Spinal cord (tissue), 10 donors: ENCODE results near the gene FAM174C. TPM values are rescaled to one million over a fixed set of nuclear protein-coding genes. Genes with fewer than 3 reads are reported as not detected.

Experiments
- DNase-seq, 6 donors: peaks; one replicate each; pipeline versions ENCODE4 v3.0.0 to v3.0.0-alpha.2; 2013 to 2015; ENCODE audit warnings: low spot score in 6 of 6, low read depth in 4 of 6
- H3K27ac ChIP-seq: one replicate; pipeline ENCODE4 v1.5.1; 2013; ENCODE audit warnings: low read depth, low read length, control low read depth
- H3K27me3 ChIP-seq: one replicate; pipeline ENCODE4 v1.6.1; 2013; ENCODE audit warnings: low read length; ENCODE audit not compliant: control insufficient read depth, insufficient read depth
- H3K36me3 ChIP-seq: one replicate; pipeline ENCODE4 v1.6.1; 2013; ENCODE audit warnings: low read length; ENCODE audit not compliant: control insufficient read depth, insufficient read depth
- H3K4me1 ChIP-seq: one replicate; pipeline ENCODE4 v1.6.1; 2013; ENCODE audit warnings: low read length; ENCODE audit not compliant: control insufficient read depth, insufficient read depth
- H3K4me3 ChIP-seq: one replicate; pipeline ENCODE4 v1.5.1; 2013; ENCODE audit warnings: low read depth, low read length, control low read depth
- H3K9me3 ChIP-seq: one replicate; pipeline ENCODE4 v1.6.1; 2013; ENCODE audit warnings: low read length; ENCODE audit not compliant: control insufficient read depth, insufficient read depth
- WGBS: methylation state at CpG from one replicate; pipeline ENCODE4 v1.1.5; 2013; ENCODE audit warnings: missing lambda C conversion rate; ENCODE audit not compliant: insufficient coverage; 5-methylcytosine and 5-hydroxymethylcytosine counted together
- polyA plus RNA-seq, 2 donors: library from polyadenylated mRNA; unstranded; fragments of 120-200 nt; gene quantifications; one replicate each; pipeline ENCODE4 v1.2.1, GENCODE V29; 2013; ENCODE audit not compliant: insufficient read length in 2 of 2
- total RNA-seq, 2 donors: library from RNA; depleted of rRNA in 1 of 2; stranded (reverse); fragments of 120-200 nt in 1 of 2; fragments of >200 nt in 1 of 2; gene quantifications; one replicate each; pipeline versions ENCODE4 v1.2.3 to v1.2.4, GENCODE V29; 2013 to 2014
- donor health status: healthy.

The FAM174C gene
- total and polyA plus RNA-seq, 4 donors, result 3.7 to 32.9 (median 25.2) TPM

DNA sequence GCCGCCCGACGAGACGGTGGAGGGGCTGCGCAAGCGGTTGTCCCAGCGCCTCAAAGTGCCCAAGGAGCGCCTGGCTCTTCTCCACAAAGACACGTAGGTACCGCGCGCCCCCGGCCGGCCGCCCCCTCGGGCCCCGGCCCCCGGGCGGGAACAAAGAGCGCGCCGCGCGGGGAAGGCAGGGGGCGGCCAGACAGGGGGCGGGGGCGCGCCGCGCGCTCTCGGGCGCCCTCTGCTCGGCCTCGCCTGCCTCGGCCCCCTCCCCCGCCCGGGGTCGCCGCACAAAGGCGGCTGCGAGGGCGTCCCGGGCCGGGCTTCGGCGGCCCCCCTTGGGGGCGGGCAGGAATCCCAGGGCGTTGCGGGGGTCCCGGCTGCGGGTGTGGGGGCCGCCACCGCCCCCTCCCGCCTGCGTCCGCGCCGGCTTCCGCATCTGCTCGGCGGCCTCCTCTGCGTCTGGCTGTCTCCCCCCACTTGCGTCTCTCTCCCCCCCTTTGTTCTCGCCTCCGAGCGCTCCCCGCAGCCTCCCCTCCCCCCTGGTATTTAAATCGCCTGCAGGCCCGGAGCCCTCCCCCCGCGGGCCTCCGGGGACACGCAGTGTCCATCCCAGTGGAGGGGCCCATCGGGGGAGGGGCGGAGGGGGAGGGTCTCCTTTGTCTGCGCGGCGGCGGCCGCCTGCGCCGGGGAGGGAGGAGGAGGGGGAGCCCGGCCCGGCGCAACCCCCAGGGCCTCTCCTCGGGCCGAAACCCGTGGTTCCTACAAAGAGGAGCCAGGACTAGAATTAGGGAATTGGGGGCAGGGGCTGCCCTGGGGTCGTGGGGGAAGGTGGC is 24.7 kb upstream of the FAM174C start:
- H3K9me3 ChIP-seq, result no peaks in the 10 kb centered on the region

GRCh38 chr19:1251330-1252220 is 23.8 kb upstream of the FAM174C start:
- peaks cover 69% of the 10 kb centered on the region for H3K4me1 ChIP-seq
- peaks cover 64% of the 10 kb centered on the region for H3K36me3 ChIP-seq
- H3K27me3 ChIP-seq, result no peaks in the 10 kb centered on the region
- peak in 2 of 6 donors; percentile 77 for DNase-seq
- H3K4me3 ChIP-seq, result peak overlapping the region; percentile 62
- peak overlapping the region; percentile 91 for H3K27ac ChIP-seq
- 3% methylated on average over 29 of the region's 41 CpGs for WGBS
- H3K9me3 ChIP-seq, result no peaks in the 10 kb centered on the region

More for the DNA sequence above, 24.7 kb upstream of the FAM174C start:
- DNase-seq, result peak in 3 of 6 donors; percentile 66 to 93 (median 92)
- H3K4me1 ChIP-seq, result peaks cover 68% of the 10 kb centered on the region
- H3K27me3 ChIP-seq, result no peaks in the 10 kb centered on the region
- H3K4me3 ChIP-seq, result peak overlapping the region; percentile 62
- peak overlapping the region; percentile 91 for H3K27ac ChIP-seq
- peaks cover 63% of the 10 kb centered on the region for H3K36me3 ChIP-seq
- WGBS, result under 1% methylated on average over 79 of the region's 90 CpGs

DNA sequence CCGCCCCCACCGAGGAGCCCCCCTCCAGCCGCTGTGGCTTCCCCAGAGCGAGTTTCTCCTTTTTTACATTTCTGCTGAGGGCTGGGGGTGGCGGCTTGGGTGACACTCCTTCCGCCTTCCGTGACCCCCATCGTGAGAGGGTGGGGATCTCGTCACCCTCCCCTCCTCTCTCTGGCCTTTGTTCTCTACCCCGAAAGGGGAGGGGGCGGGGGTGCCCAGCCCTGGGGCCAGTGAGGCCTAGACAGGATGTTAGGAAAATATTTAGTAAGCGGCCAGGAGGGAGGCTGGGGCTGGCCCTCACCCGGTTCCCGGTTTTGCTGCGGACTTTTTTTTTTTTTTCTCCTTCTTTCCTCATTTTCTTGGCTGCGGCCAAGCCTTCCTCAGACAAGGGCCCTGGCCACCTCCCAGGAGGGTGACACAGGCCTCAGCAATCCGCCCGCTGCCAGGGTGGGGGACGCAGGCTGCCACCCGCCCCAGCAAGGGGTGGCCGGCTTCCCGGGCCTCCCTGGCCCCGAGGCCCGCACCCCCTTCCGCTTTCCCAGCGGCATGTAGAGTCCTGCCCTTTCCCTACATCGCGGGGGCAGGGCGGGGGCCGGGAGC is 23.0 kb upstream of the FAM174C start:
- Histone ChIP-seq H3K27ac (peak overlapping the region; percentile 91), H3K9me3 (no peaks in the 10 kb centered on the region), H3K36me3 (peaks cover 71% of the 10 kb centered on the region), H3K4me3 (peak overlapping the region; percentile 62), H3K4me1 (peaks cover 71% of the 10 kb centered on the region), H3K27me3 (no peaks in the 10 kb centered on the region)
- 7% methylated on average over 15 of the region's 30 CpGs for WGBS
- peak in 2 of 6 donors; percentile 72 to 92 for DNase-seq

DNA sequence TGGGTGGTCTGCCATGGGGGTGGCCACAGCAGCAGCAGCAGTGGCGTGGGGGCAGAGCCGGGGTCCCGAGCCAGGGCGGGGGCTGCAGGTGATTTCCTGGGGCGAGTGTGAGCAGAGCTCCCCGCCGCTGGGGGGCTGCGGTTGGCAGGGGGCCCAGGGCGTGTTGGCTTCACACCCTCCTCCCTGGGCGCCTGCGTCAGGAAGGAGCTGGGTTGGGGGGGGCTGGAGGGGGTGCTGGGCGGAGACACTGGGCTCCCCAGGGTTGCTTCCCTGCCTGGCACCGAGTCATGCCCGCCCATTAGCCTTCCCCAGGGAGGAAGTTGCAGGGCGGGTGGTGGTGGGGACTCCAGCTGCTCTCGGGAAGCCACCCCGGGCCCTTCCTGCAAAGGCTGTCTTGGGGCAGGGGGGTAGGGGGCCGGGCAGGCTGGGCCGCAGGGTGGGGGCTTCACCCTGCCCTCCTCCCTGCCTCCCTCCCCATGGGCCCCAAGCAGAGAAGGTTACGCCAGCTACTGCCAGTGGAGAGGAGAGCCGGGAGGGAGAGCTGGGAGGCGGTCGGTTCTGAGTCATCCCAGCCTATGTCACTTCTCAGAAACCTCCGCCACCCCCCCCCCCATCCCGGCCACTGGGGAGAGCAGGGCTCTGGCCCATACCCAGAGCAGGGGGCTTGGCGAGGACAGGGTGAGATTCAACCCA is 22.4 kb upstream of the FAM174C start:
- Histone ChIP-seq H3K4me3 (peak overlapping the region; percentile 24), H3K36me3 (peaks cover 76% of the 10 kb centered on the region), H3K27me3 (no peaks in the 10 kb centered on the region), H3K9me3 (no peaks in the 10 kb centered on the region), H3K4me1 (peaks cover 71% of the 10 kb centered on the region), H3K27ac (peak overlapping the region; percentile 91)
- peak in 2 of 6 donors; percentile 77 to 90 for DNase-seq
- WGBS, result 20% methylated on average over 4 of the region's 26 CpGs

GRCh38 chr19:1253514-1254080 is 21.7 kb upstream of the FAM174C start:
- no peaks in the 10 kb centered on the region for H3K9me3 ChIP-seq
- H3K36me3 ChIP-seq, result peaks cover 80% of the 10 kb centered on the region
- H3K27ac ChIP-seq, result peak overlapping the region; percentile 91
- peaks cover 74% of the 10 kb centered on the region for H3K4me1 ChIP-seq
- H3K4me3 ChIP-seq, result peak overlapping the region; percentile 24
- DNase-seq, result no peak
- H3K27me3 ChIP-seq, result no peaks in the 10 kb centered on the region
- 73% methylated on average over 20 of the region's 23 CpGs for WGBS

GRCh38 chr19:1254081-1254527 is 21.2 kb upstream of the FAM174C start:
- 73% methylated on average over 20 of the region's 37 CpGs for WGBS
- H3K4me1 ChIP-seq, result peaks cover 79% of the 10 kb centered on the region

GRCh38 chr19:1254530-1255185 is 20.7 kb upstream of the FAM174C start:
- Histone ChIP-seq H3K27ac (peak overlapping the region; percentile 62), H3K4me3 (no peak overlapping the region), H3K36me3 (peaks cover 90% of the 10 kb centered on the region)

More at GRCh38 chr19:1254081-1254527, 21.2 kb upstream of the FAM174C start:
- DNase-seq, result no peak
- Histone ChIP-seq H3K4me3 (no peak overlapping the region), H3K27me3 (no peaks in the 10 kb centered on the region), H3K9me3 (no peaks in the 10 kb centered on the region), H3K36me3 (peaks cover 85% of the 10 kb centered on the region), H3K27ac (peak overlapping the region; percentile 91)

More at GRCh38 chr19:1254530-1255185, 20.7 kb upstream of the FAM174C start:
- no peak for DNase-seq
- no peaks in the 10 kb centered on the region for H3K9me3 ChIP-seq
- 85% methylated on average over 19 of the region's 20 CpGs for WGBS
- H3K4me1 ChIP-seq, result peaks cover 84% of the 10 kb centered on the region
- H3K27me3 ChIP-seq, result no peaks in the 10 kb centered on the region
